HCT116 (cell line): Measurements from ENCODE around the gene LKAAEAR1. TPM values are rescaled to one million over a fixed set of nuclear protein-coding genes. Genes with fewer than 3 reads are reported as not detected.

Source experiments
- ATAC-seq: fragments of 200-7000 bp; cut with Tn5 transposase; 2 replicates; pipeline ENCODE4 v1.9.1; 2020; ENCODE audit warnings: mild to moderate bottlenecking, moderate library complexity
- BruUV-seq: library from RNA; stranded (reverse); fragments of 400-500 nt; replicated peaks from 2 replicates; lab custom pipeline; 2021; lab: Mats Ljungman, UMichigan
- CTCF ChIA-PET: fragments of 300-600 bp; sonication (Branson Sonifier 250); formaldehyde crosslinking; loops from one replicate; lab custom pipeline; 2021; ENCODE audit warnings: antibody characterized with exemption; lab: Charles Lee
- POLR2A ChIA-PET: fragments of 300-600, 350-600 bp; sonication (Branson Sonifier 250); formaldehyde crosslinking; loops from one replicate; lab custom pipeline; 2021; ENCODE audit warnings: antibody characterized with exemption; lab: Charles Lee
- RAD21 ChIA-PET, 2 experiments: fragments of 300-600 bp; sonication (Branson Sonifier 250); formaldehyde crosslinking; loops; one replicate each; lab custom pipeline; 2023; ENCODE audit warnings: low total read pairs in 2 of 2; ENCODE audit not compliant: uncharacterized antibody in 2 of 2, unreplicated experiment in 2 of 2, low non-redundant PET in 1 of 2; lab: Charles Lee
- DNase-seq: peaks from one replicate; pipeline ENCODE4 v3.0.0-alpha.2; 2010; ENCODE audit warnings: low read depth, low spot score
- H2AFZ ChIP-seq: fragments of 200-600 bp; shearing (Covaris generic), sonication (generic); 2 replicates; pipeline ENCODE4 v1.6.1; 2017; ENCODE audit warnings: low read depth, mixed run types, mixed read lengths, antibody characterized with exemption, low read length; ENCODE audit not compliant: poor library complexity, severe bottlenecking
- H3K27ac ChIP-seq: 2 replicates; pipeline ENCODE4 v1.5.1; 2012; ENCODE audit warnings: low read depth, low read length
- H3K27me3 ChIP-seq: fragments of 200-600 bp; sonication (generic); 2 replicates; pipeline ENCODE4 v1.6.1; 2016; ENCODE audit warnings: mixed run types, low read length, mixed read lengths; ENCODE audit not compliant: insufficient read depth
- H3K36me3 ChIP-seq, 2 experiments: fragments of 200-500 bp in 1 of 2; fragments of 200-600 bp in 1 of 2; sonication (Bioruptor generic) in 1 of 2; sonication (generic) in 1 of 2; 2 replicates each; pipeline versions ENCODE4 v1.5.1 to v1.6.1; 2014 to 2016; ENCODE audit warnings: low read length in 2 of 2, inconsistent platforms in 1 of 2, mixed read lengths in 1 of 2, mixed run types in 1 of 2; ENCODE audit not compliant: insufficient read depth in 2 of 2, control insufficient read depth in 1 of 2
- H3K4me1 ChIP-seq, 2 experiments: fragments of 200-600 bp in 1 of 2; sonication (generic) in 1 of 2; 2 replicates each; pipeline versions ENCODE4 v1.5.1 to v1.6.1; 2012 to 2017; ENCODE audit warnings: low read length in 2 of 2, inconsistent platforms in 1 of 2, mild to moderate bottlenecking in 1 of 2, mixed read lengths in 1 of 2, mixed run types in 1 of 2, moderate library complexity in 1 of 2; ENCODE audit not compliant: insufficient read depth in 2 of 2, control insufficient read depth in 1 of 2
- H3K4me2 ChIP-seq: fragments of 200-600 bp; sonication (generic); 2 replicates; pipeline ENCODE4 v1.6.1; 2017; ENCODE audit warnings: mixed run types, low read length, mixed read lengths
- H3K4me3 ChIP-seq, 2 experiments: fragments of 200-600 bp in 1 of 2; sonication (generic) in 1 of 2; replicated peaks in 1 of 2; 2 replicates each; pipeline ENCODE4 v1.5.1; 2011 to 2016; ENCODE audit warnings: low read length in 2 of 2, control low read depth in 1 of 2, low read depth in 1 of 2, mild to moderate bottlenecking in 1 of 2, mixed read lengths in 1 of 2, mixed run types in 1 of 2
- H3K79me2 ChIP-seq: fragments of 200-600 bp; sonication (generic); 2 replicates; pipeline ENCODE4 v1.6.1; 2017; ENCODE audit warnings: mild to moderate bottlenecking, mixed run types, low read length, moderate library complexity, mixed read lengths; ENCODE audit not compliant: insufficient read depth
- H3K9ac ChIP-seq: fragments of 200-600 bp; sonication (generic); 2 replicates; pipeline ENCODE4 v1.6.1; 2016; ENCODE audit warnings: low read length, mixed read lengths
- H3K9me2 ChIP-seq: fragments of 200-600 bp; sonication (generic), shearing (Covaris generic); 2 replicates; pipeline ENCODE4 v1.6.1; 2017; ENCODE audit warnings: mixed run types, mild to moderate bottlenecking, moderate library complexity; ENCODE audit not compliant: insufficient read depth
- H3K9me3 ChIP-seq, 2 experiments: fragments of 200-500 bp in 1 of 2; fragments of 200-600 bp in 1 of 2; sonication (Bioruptor generic) in 1 of 2; sonication (generic) in 1 of 2; 2 replicates each; pipeline ENCODE4 v1.6.1; 2014 to 2017; ENCODE audit warnings: low read length in 2 of 2, mixed read lengths in 2 of 2, inconsistent platforms in 1 of 2, low read depth in 1 of 2, mild to moderate bottlenecking in 1 of 2, mixed run types in 1 of 2, moderate library complexity in 1 of 2; ENCODE audit not compliant: control insufficient read depth in 1 of 2, insufficient read depth in 1 of 2
- H4K20me1 ChIP-seq: fragments of 200-600 bp; sonication (generic), shearing (Covaris generic); 2 replicates; pipeline ENCODE4 v1.6.1; 2017; ENCODE audit warnings: mixed run types, mild to moderate bottlenecking, moderate library complexity; ENCODE audit not compliant: insufficient read depth
- CBX3 ChIP-seq: IDR thresholded peaks from 2 replicates; pipeline ENCODE4 v1.6.1; 2012; ENCODE audit warnings: low read depth
- EGR1 ChIP-seq: IDR thresholded peaks from 2 replicates; pipeline ENCODE4 v1.6.1; 2012; ENCODE audit warnings: low read depth
- EZH2phosphoT487 ChIP-seq: fragments of 200-600 bp; IDR thresholded peaks from 2 replicates; pipeline ENCODE4 v1.6.1; 2018; ENCODE audit warnings: antibody characterized with exemption, borderline replicate concordance
- MAX ChIP-seq: IDR thresholded peaks from 2 replicates; pipeline ENCODE4 v1.6.1; 2012
- REST ChIP-seq: IDR thresholded peaks from 2 replicates; pipeline ENCODE4 v1.6.1; 2012; ENCODE audit warnings: low read depth
- intact Hi-C: fragments of 100-400 bp; cut with micrococcal nuclease; formaldehyde crosslinking; loops from 2 replicates; pipeline ENCODE4 v1.10.0; 2022
- total RNA-seq: library from RNA; stranded (reverse); gene quantifications from one replicate; pipeline ENCODE4 v1.2.1, GENCODE V29; 2021; ENCODE audit not compliant: unreplicated experiment

The LKAAEAR1 gene
- total RNA-seq, 1 experiment from 2014 or later: not detected

GRCh38 chr20:64099086-64099786, 15.0 kb upstream of the LKAAEAR1 start:
- no peak overlapping the region for H3K4me2 ChIP-seq

More at GRCh38 chr20:64099086-64099786, 15.0 kb upstream of the LKAAEAR1 start:
- ChIA-PET POLR2A (no interaction called here), RAD21 (no interaction called here), CTCF (interaction anchor here (1.7 kb wide), 1 partner anchor 16 kb away, joined by 4 read pairs; no protein-coding TSS in a partner anchor)
- ATAC-seq: no peak
- Histone ChIP-seq H3K9ac (no peak overlapping the region), H3K79me2 (no peaks in the 10 kb centered on the region), H3K36me3 (no peaks in the 10 kb centered on the region), H3K27me3 (no peaks in the 10 kb centered on the region), H3K4me1 (peaks cover 4 to 13% of the 10 kb centered on the region in 2 experiments; a peak in 2 of 4 replicates), H4K20me1 (no peaks in the 10 kb centered on the region), H2AFZ (no peak overlapping the region), H3K9me3 (no peaks in the 10 kb centered on the region), H3K4me3 (no peak overlapping the region), H3K9me2 (no peaks in the 10 kb centered on the region), H3K27ac (no peak overlapping the region)
- intact Hi-C loops: no loop called here
- BruUV-seq: no TSS peak
- no peak for TF ChIP-seq MAX
- no peak for TF ChIP-seq EGR1
- TF ChIP-seq EZH2phosphoT487: no peak
- no peak for TF ChIP-seq CBX3
- no peak for TF ChIP-seq REST
- DNase-seq: no peak
